HG03159 (cell line): ENCODE data around the gene PKP3.
"Not testable (repeated sequence)": the region's sequence is repeated elsewhere in the genome, so short reads cannot be mapped to it uniquely, and the experiment has no call there.

Experiments used
- ATAC-seq: cut with Tn5 transposase; IDR thresholded peaks from one replicate; pipeline ENCODE4 v1.9.1; 2021; ENCODE audit warnings: mild to moderate bottlenecking, moderate library complexity; ENCODE audit not compliant: unreplicated experiment

PKP3 gene

GRCh38 chr11:394858-395655 is 1.0 kb downstream of the PKP3 start:
- ATAC-seq, result no peak

GRCh38 chr11:395866-396265 is 1.9 kb downstream of the PKP3 start:
- no peak for ATAC-seq

GRCh38 chr11:396511-396947 is 2.5 kb downstream of the PKP3 start:
- peak; percentile 29 for ATAC-seq

- peak; percentile 75 for ATAC-seq
These were observed 3.0 kb downstream of the PKP3 start for GRCh38 chr11:396948-397548.

- no peak for ATAC-seq
These were observed 4.8 kb downstream of the PKP3 start for GRCh38 chr11:398826-399225.

- ATAC-seq, result no peak
These were observed 5.8 kb downstream of the PKP3 start for GRCh38 chr11:399731-400211.

GRCh38 chr11:400241-400689 is 6.3 kb downstream of the PKP3 start:
- ATAC-seq, result no peak

- not testable (repeated sequence) for ATAC-seq
These were observed 7.2 kb downstream of the PKP3 start for GRCh38 chr11:401196-401595.

- ATAC-seq, result no peak
These were observed 9.2 kb downstream of the PKP3 start for GRCh38 chr11:403021-403760.

GRCh38 chr11:403761-404431 is 9.9 kb downstream of the PKP3 start:
- no peak for ATAC-seq

GRCh38 chr11:404551-405264 is 10.7 kb downstream of the PKP3 start:
- no peak for ATAC-seq

GRCh38 chr11:405323-405953 is 11.4 kb downstream of the PKP3 start:
- no peak for ATAC-seq

- ATAC-seq, result no peak
These were observed 12.2 kb downstream of the PKP3 start for GRCh38 chr11:405954-406795.

GRCh38 chr11:406796-407650 is 13.0 kb downstream of the PKP3 start:
- peak; percentile 68 for ATAC-seq

- peak; percentile 5 for ATAC-seq
These were observed 13.7 kb downstream of the PKP3 start for GRCh38 chr11:407651-408123.

- no peak for ATAC-seq
These were observed 14.4 kb downstream of the PKP3 start for GRCh38 chr11:408154-409007.

- ATAC-seq, result no peak
These were observed 15.1 kb downstream of the PKP3 start for GRCh38 chr11:409008-409599.
